ENCODE measurements around the gene KDM5A.
"Not testable (repeated sequence)": the region's sequence is repeated elsewhere in the genome, so short reads cannot be mapped to it uniquely, and the experiment has no call there.

KDM5A gene

DNA sequence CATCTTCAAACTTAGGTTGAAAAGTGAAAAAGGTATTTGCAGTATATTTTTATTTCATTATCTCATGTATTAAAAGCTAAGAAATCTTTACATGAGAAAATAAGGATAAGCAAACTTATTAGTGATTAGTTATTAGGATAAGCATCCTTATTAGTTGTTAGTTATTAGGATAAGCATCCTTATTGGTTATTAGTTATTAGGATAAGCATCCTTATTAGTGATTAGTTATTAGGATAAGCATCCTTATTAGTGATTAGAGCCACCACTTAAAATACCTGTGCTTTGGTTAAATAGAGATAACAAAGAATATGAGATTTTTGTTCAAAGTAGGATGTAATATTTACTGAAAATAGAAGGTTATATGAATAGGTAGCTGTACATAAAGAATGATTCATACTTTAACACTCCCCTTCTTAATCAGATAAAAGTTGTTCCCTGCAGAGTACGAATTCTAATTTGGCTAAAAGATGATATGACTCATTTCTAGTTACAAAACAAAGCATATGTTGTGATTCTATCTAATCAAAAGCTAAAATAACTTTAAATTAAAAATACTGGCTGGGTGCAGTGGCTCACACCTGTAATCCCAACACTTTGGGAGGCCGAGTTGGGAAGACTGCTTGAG lies 56.4 kb downstream of the KDM5A start:
- no peak for DNase-seq

DNA sequence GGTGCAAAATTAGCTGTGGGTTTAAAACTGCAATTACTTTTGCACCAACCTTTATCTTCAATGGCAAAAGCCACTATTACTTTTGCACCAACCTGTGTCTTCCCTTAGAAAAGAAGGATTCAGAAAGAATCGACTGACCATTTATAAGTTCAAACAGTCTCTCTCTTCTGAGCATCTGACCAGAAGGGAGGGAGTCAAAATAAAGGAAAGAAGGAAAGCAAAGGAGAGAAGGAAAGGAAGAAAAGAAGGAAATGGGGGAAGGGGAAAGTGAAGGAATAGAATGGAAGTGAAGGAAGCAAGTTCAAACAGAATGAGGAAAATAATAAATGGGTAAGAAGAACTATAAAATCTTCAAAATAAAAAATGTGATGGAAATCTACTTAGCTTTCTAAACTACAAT lies 57.8 kb downstream of the KDM5A start:
- DNase-seq: no peak

DNA sequence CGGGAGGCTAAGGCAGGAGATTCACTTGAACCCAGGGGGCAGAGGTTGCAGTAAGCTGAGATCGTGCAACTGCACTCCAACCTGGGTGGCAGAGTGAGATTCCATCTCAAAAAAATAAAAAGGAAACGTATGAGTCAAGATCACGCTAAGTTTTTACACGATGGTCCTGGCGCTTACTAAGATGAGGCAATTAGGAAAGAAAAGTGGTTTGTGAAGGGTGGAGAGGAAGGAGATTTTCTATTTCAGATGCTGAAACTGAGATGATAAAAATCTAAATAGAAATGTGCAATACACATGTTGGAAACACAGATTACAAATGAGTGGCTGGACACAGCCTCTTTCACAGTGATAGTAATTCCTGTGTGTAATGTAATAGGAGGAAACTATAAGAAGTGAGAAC lies 63.2 kb downstream of the KDM5A start:
- no peak for DNase-seq

DNA sequence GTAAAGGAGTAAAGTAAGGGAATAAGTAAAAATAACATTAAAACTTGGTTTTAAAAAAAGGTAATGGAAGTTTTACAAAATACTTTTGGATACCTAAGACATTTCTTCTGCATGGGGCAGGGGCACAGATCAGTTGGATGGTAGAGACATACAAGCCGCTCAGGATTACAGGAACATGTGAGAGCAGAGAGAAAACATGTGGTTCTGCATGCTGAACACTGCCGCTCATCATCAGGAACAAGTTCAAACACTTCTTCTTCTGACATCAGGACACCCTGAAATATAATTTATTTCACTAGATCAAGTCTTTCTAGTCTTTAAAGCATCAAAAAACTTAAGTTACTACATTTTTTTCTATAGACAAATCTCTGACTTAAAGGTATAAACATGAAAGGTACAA lies 65.6 kb downstream of the KDM5A start:
- DNase-seq: no peak

DNA sequence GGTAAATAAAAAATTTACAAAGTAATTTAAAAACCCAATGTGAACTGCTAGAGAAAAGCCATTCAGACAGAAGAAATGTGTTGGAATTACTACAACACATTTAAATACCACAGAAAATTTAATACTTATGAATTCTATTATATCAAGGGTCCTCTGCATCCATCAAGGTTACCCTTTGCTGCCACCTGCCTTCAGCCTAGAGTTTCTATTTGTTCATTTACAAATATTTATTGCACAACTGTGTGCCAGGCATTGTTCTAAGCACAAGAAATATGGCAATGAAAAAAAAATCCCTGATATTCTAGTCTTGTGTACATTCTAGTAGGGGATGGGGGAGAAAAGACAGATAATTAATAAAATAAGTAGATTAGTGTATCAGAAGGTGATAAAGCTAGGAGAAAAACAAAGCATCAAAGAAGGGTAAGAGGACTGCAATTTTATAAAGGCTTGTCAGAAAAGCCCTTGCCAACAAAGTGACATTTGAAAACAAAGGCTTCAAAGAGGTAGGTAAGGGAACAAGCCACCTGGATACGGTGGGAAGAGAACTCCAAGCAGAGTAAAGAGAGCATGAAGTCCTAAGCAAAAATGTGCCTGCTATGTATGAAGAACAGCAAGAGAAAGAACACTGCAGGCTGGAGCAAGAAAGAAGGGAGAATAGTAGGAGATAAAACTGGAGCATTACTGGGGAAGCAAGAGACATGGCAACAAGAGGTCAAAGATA lies 67.4 kb downstream of the KDM5A start:
- DNase-seq: no peak

DNA sequence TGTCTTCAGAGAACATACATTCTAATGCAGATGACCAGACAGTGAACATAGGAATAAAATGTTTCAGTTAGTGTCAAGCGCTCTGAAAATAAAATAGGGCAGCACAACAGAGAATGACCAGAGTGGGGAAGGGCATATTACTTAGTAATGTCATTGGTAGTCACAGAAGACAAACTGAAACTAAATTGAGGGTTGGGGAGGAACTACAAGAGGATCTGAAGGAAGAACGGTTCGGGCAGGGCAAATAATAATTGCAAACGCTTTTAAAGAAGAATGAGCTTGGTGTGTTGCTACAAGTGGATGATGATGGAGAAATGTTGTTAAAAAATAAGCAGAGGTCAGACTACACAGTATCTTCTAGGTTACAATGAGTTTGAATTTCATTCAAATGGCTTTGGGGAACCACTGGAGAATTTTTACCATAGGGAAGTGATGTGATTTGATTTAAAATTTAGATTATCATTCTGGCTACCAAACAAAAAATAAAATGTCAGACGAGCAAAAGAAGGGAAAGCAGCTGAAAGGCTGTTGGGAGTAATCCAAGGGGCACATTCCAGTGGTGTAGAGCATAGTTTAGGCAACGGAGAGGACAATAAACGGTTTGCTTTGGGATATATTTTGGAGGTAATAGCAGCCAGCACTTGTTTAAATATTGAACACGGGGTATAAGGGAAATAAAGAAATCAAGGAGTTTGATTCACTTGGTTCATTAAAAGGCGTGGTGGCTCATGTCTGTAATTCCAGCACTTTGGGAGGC lies 70.2 kb downstream of the KDM5A start:
- DNase-seq: no peak

DNA sequence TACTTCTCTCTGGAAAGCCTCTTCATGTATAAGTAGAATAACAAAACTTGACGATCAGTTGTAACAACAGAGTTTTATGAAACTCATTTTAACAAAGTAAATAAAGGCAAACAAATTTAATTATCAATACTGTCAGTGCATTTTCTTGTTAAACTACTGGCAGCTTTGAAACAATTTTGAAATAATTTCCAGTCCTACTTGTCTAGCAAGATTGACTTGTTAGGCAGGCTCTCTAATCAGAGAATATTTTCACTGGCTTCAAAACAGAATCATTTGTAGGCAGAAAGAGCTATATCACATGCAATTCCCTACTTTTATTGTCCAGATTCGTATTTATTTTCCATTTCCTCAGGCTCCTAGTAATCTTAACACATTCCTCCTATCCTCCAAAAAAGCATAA lies 80.6 kb downstream of the KDM5A start:
- no peak for DNase-seq

DNA sequence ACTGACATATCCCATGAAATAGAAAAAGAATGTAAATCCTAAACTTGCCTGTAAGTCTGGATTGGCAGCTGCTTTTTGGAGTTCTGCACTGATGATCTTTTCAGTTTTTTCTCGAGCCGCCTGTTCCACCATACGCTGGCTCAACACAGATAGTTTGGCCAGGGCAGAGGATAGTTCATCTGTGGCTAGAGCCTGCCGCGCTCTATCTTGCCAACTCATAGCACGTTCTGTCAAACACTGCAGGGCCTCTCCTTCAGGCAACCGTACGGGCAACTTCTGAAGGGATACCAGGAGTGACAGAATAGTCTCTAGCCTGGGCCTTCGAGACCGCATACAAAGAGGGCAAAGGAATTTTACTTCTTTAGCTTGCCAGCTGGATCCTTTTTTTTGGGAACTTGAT lies 81.7 kb downstream of the KDM5A start:
- DNase-seq: no peak

DNA sequence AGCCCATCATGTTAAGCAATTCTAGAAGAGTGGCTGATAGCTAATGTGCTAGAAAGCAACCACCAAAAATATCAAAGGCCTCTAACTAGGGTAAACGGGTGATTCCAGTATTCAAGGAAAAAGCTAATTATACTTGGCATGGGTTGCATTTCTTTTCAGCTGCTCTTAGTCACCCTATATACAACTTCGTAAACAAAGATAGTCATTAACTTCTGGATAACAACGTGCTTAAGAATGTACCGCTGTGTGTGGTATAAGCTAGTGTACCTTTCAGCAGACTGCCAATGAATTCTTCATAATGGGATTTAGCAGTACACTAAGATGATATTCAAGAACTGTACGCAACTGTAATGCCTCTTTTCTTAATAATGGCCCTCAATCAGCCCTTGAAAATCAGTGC lies 84.3 kb downstream of the KDM5A start:
- DNase-seq: no peak

DNA sequence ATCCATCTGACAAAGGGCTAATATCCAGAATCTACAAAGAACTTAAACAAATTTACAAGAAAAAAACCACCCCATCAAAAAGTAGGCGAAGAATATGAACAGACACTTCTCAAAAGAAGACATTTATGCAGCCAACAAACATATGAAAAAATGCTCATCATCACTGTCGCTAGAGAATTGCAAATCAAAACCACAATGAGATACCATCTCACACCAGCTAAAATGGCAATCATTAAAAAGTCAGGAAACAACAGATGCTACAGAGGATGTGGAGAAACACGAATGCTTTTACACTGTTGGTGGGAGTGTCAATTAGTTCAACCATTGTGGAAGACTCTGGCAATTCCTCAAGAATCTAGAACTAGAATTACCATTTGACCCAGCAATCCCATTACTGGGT lies 86.4 kb downstream of the KDM5A start:
- DNase-seq: not testable (repeated sequence)

DNA sequence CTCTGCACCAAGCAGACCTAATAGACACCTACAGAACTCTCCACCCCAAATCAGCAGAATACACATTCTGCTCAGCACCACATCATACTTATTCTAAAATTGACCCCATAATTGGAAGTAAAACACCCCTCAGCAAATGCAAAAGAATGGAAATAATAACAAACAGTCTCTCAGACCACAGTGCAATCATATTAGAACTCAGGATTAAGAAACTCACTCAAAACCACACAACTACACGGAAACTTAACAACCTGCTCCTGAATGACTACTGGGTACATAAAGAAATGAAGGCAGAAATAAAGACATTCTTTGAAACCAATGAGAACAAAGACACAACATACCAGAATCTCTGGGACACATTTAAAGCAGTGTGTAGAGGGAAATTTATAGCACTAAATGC lies 89.0 kb downstream of the KDM5A start:
- DNase-seq: not testable (repeated sequence)

DNA sequence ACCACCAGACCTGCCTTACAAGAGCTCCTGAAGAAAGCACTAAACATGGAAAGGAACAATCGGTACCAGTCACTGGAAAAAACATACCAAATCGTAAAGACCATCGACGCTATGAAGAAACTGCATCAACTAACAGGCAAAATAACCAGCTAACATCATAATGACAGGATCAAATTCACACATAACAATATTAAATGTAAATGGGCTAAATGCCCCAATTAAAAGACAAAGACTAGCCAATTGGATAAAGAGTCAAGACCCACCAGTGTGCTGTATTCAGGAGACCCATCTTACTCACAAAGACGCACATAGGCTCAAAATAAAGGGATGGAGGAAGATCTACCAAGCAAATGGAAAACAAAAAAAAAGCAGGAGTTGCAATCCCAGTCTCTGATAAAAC lies 89.6 kb downstream of the KDM5A start:
- DNase-seq: not testable (repeated sequence)

DNA sequence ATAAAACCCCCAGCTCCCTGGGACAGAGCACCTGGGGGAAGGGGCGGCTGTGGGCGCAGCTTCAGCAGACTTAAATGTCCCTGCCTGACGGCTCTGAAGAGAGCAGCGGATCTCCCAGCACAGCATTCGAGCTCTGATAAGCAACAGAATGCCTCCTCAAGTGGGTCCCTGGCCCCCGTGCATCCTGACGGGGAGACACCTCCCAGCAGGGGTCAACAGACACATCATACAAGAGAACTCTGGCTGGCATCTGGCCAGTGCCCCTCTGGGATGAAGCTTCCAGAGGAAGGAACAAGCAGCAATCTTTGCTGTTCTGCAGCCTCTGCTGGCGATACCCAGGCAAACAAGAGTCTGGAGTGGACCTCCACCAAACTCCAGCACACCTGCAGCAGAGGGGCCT lies 91.1 kb downstream of the KDM5A start:
- not testable (repeated sequence) for DNase-seq

DNA sequence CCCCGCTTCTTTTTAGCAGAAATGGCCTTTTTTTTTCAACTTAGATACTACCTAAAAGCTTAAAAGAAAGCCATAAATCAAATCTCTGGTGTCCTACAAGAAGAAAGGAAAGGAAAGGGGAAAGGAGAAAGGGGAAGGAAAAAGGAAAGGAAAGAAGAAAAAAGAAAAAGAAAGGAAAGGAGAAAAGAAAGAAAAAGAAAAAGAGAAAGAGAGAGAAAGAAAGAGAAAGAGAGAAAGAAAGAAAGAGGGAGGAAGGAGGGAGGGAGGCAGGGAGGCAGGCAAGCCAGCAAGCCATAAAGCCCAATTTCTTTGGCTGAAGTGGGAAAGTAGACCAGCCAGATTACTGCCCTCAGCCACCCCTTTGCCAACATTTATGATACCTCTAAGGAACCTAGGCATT lies 94.0 kb downstream of the KDM5A start:
- DNase-seq: no peak

DNA sequence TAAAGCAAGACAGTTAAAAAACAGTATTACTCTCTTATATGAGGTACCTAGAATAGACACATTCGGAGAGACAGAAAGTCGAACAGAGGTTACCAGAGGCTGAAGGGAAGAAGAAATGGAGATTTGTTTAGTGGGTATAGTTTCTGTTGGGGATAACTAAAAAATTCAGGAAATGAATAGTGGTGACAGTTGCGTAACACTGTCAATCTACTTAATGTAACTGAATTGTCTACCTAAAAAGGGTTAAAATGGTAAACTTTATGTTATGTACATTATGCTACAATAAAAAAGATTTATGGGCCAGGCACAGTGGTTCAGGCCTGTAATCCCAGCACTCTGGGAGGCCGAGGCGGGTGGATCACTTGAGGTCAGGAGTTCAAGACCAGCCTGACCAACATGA lies 95.9 kb downstream of the KDM5A start:
- no peak for DNase-seq

DNA sequence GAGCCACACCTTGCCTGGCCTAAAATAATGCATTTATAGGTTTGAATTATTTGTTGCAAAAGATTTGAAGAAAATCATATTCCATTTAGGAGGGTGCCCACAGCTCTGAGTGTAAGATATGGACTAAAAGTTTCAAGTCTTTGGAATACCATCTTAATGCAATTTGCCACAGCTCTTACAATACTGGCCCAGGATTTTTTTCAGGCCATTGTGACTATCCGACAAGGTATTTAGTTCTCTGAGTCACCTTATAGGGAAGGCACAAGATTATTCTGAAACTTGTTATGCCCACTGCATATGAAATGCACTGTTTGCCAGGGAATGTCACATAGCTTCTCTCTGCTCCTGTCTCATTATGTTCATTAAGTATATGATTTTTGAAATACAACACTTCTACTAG lies 96.9 kb downstream of the KDM5A start:
- no peak for DNase-seq

DNA sequence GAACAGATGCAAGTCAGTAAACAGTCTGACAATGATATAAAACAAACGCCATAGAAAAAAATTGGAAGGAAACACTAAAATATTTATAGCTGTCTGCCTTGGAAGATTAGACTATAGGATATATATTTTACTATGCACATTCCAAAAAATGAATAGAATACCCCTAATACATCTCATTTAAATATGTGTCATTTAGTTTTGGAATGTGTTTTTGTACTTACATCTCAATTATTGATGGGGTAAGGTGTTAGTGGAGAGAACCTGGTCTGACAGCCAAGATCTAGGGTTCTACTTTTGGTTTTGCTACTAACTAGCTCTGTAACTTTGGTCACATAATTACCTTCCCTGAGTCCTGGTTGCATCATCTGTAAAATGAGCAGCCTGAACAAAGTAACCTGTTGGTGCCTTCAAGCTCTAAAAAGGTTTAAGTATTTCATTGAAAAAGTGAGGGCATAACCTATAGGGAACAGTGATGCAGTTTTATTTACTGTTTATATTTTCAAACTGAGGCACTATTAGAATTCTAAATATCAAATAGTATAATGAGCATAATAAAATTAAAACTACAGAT lies 97.9 kb downstream of the KDM5A start:
- DNase-seq: no peak

DNA sequence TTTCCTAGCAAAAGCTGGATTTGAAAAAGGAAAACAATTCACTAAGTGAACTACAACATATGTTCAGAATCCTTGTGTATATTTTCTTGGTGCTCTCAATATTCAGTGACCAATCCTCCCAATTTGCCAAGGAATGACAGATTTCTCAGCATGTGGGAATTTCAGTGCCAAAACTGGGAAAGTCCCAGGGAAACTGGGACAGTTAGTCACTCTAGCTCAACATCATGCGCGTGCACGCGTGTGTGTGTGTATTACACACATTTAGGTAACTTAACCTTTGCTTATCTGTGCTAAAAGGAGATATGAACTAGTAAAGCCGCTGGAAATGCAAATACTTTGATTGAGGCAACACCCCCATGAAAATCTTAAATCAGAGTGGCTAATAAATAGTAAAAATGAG lies 100.4 kb downstream of the KDM5A start:
- DNase-seq: no peak

DNA sequence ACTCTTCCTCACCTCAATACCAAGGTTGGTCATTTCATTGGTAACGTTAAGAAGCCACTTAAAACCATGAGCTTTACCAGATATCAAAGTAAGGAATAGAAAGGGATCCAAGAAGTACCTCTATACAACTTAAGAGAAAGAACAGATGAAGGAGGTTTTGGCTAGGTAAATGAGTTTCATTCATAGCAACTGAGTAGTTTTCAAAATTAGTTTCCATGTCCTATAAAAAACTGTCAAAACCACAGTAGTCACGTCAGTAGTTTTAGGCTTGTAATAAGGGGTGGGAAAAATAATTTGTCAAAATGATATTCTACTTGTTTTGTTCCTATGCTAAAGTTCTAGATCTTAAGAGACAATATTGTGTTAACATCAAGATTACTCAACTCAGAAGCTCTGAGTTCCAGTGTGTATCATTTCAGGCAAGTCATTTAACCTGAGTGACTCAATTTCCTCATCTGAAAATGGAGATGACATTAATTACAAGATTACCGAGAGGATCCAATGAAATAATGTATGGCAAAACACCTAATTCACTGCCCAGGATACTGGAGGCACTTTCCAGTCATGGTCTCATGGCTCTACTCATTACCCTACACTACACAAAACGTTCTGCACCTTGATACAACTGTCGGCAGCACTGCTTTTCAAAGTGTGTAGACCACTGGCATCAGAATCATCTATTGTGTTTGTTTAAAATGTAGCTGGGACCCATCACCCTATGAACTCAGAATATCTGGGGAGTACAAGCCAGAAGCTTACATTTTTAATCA lies 102.4 kb downstream of the KDM5A start:
- DNase-seq: no peak

DNA sequence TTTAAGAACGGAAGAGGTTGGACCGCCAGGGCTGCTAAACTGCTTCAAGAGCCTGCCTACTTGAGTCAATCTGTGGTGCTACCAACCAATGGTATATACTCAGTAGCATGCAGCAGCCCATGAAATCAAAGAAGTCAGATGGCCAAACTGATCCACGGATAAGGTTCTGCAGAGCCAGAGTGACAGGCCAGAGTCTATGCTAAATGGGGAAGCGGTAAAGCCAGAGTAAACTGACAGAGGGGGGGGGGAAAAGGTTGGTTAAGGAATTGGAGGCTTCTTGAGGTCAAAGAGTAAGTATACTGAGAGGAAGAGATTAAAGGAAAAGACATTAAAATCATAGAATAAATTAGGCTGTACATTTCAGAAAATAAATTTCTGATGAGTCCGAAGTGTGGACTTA lies 111.1 kb downstream of the KDM5A start:
- no peak for DNase-seq

DNA sequence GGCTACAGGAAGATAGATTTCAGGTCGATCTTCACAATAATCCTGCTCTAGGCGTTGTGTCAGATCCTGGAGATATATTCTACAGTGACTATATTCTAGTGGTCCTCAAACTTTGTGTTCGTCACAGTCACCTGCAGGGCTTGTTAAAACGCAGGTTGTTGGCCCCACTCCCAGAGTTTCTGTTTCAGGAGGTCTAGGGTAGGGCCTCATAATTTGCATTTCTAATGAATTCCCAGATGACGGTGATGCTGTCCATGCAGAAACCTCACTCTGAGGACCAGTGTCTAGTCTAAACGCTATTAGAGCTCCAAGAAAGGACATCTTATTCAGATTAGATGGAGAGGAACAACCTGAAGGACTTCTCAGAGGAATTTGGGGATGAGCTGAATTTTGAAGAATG lies 113.3 kb downstream of the KDM5A start:
- no peak for DNase-seq

DNA sequence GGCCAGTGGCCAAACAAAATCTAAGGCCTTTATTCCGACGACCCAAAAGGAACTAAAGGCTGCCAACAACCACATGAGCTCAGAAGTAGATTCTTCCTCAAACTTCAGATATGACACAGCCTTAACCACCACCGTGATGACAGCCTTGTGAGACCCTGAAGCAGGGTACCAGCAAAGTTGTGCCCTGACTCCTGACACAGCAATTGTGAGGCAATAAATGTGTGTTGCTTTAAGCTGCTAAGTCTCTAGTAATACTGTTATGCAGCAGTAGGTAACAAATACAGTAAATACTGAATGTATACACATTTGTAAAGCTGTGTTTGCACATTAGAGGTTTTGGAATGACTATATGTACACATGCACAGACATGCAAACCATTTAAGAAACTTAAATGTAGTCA lies 115.7 kb downstream of the KDM5A start:
- DNase-seq: no peak

DNA sequence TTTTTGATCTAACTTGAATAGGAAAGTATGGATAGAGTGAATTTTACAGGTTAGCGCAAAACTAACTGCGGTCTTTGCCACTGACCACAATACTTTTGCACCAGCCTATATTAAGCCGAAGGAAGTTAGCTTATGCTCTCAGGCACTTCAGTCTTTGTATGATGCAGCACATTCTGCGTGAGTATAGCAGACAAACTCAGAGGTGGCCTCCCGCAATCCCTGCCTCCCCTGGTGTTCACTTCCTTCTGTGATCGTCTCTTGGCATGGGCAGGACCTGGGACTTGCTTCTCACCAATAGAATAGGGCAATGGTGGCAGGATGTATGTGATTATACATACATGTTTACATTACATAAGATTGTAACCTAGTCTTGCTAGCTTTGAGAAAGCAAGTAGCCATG lies 116.2 kb downstream of the KDM5A start:
- DNase-seq: no peak

Data from SIG-M5 (cell line).